ENCODE data around the gene CHADL. TPM values are rescaled to one million over a fixed set of nuclear protein-coding genes. Genes with fewer than 3 reads are reported as not detected.

The CHADL gene
- total and polyA plus RNA-seq, 9 of the 15 experiments (the other 6 are each of a cell fraction or from before 2014, with no cell fraction given): not detected

DNA sequence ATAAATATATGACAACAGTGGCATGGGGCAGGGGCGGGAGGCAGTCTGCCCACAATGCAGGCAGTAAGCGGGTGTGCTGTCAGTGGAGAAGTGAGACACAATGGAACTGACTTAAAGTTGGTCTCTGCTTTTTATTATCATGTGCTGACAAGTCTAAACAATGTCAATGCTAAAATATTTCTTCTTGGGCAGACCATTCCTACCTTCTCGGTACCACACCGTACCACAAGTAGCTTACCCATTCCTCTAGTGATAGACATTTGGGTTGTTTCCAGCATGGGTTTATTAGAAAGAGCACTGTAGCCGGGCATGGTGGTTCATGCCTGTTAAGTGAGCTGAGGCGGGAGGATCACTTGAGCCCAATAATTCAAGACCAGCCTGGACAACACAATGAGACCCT lies 2.6 kb upstream of the CHADL start:
- DNase-seq (ENCODE audit: extremely low read depth in 1 of 4, low spot score in 3 of 4): no peak
- in situ Hi-C loops (cut with MboI) (no loop called here), intact Hi-C loops (cut with micrococcal nuclease) (no loop called here)
- Histone ChIP-seq H3K27me3 (ENCODE audit: control insufficient read depth in 2 of 2, insufficient read depth in 2 of 2, low read length in 2 of 2) (no peaks in the 10 kb centered on the region), H2AFZ (ENCODE audit: low read depth, low read length) (no peak overlapping the region), H4K20me1 (replicated peaks; ENCODE audit: control insufficient read depth, insufficient read depth, low read length) (no peaks in the 10 kb centered on the region), H3K4me3 (no peak overlapping the region), H3K36me3 (ENCODE audit: control insufficient read depth, insufficient read depth, low read length) (peaks cover 22% of the 10 kb centered on the region; the same call in 2 of the 3 replicates), H3K9ac (ENCODE audit: insufficient read depth in 1 of 2, low read depth in 2 of 2, low read length in 2 of 2) (no peak overlapping the region), H3K4me1 (replicated peaks in 1 of 2; ENCODE audit: control insufficient read depth in 2 of 2, insufficient read depth in 2 of 2, low read length in 2 of 2) (peaks cover 0 to 26% of the 10 kb centered on the region in 2 experiments; a peak in 2 of 5 replicates), H3K4me2 (ENCODE audit: insufficient read depth, low read length) (no peak overlapping the region), H3K9me1 (ENCODE audit: control insufficient read depth, insufficient read depth, low read length) (peaks cover 4% of the 10 kb centered on the region), H3K9me3 (replicated peaks; ENCODE audit: control insufficient read depth, insufficient read depth, low read depth, low read length) (no peaks in the 10 kb centered on the region), H3K27ac (ENCODE audit: extremely low read depth, low read depth, low read length) (no peak overlapping the region), H3K79me2 (ENCODE audit: control insufficient read depth, insufficient read depth, low read length) (no peaks in the 10 kb centered on the region)
- 92% methylated on average over 6 of the region's 6 CpGs for WGBS (ENCODE audit: insufficient coverage, low coverage, missing lambda C conversion rate)
- ChIA-PET CTCF (ENCODE audit: low intra/inter-chr PET ratio) (no interaction called here), POLR2A (interaction anchor here (0.6 to 1.0 kb wide), 2 partner anchors 13 to 29 kb away, joined by 3 to 4 read pairs; no protein-coding TSS in a partner anchor)
- BruUV-seq (replicated peaks): no TSS peak
- FAIRE-seq: no peak
- TF ChIP-seq, protein P1, sequence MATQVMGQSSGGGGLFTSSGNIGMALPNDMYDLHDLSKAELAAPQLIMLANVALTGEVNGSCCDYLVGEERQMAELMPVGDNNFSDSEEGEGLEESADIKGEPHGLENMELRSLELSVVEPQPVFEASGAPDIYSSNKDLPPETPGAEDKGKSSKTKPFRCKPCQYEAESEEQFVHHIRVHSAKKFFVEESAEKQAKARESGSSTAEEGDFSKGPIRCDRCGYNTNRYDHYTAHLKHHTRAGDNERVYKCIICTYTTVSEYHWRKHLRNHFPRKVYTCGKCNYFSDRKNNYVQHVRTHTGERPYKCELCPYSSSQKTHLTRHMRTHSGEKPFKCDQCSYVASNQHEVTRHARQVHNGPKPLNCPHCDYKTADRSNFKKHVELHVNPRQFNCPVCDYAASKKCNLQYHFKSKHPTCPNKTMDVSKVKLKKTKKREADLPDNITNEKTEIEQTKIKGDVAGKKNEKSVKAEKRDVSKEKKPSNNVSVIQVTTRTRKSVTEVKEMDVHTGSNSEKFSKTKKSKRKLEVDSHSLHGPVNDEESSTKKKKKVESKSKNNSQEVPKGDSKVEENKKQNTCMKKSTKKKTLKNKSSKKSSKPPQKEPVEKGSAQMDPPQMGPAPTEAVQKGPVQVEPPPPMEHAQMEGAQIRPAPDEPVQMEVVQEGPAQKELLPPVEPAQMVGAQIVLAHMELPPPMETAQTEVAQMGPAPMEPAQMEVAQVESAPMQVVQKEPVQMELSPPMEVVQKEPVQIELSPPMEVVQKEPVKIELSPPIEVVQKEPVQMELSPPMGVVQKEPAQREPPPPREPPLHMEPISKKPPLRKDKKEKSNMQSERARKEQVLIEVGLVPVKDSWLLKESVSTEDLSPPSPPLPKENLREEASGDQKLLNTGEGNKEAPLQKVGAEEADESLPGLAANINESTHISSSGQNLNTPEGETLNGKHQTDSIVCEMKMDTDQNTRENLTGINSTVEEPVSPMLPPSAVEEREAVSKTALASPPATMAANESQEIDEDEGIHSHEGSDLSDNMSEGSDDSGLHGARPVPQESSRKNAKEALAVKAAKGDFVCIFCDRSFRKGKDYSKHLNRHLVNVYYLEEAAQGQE (IDR thresholded peaks at IDR 0.05; ENCODE audit: borderline replicate concordance): no peak
- TF ChIP-seq, protein P1 (CRISPR knock-in tag; IDR thresholded peaks at IDR 0.05; ENCODE audit: low read depth): no peak
- TF ChIP-seq CCNT2 (IDR thresholded peaks at IDR 0.05; ENCODE audit: borderline replicate concordance, extremely low read depth, insufficient read length, low read depth, low read length) (no peak), PHB (CRISPR knock-in tag; IDR thresholded peaks at IDR 0.05) (no peak), TCFL5 (CRISPR knock-in tag; conservative IDR thresholded peaks at IDR 0.05) (no peak), IFI16 (CRISPR knock-in tag; IDR thresholded peaks at IDR 0.05) (no peak), TBL1XR1 (IDR thresholded peaks at IDR 0.05; ENCODE audit: low read length in 2 of 2) (no peak), MTA1 (IDR thresholded peaks at IDR 0.05; ENCODE audit: borderline replicate concordance) (no peak), ZFP1 (CRISPR knock-in tag; IDR thresholded peaks at IDR 0.05) (no peak), SRSF9 (IDR thresholded peaks at IDR 0.05; ENCODE audit: borderline replicate concordance, low read depth, low read length) (no peak), ZBED1 (IDR thresholded peaks at IDR 0.05) (no peak), ZNF431 (CRISPR knock-in tag; IDR thresholded peaks at IDR 0.05) (no peak), BMI1 (IDR thresholded peaks at IDR 0.05; ENCODE audit: low read length) (no peak)
- no peak for ATAC-seq
